Measurements from ENCODE around the gene VPS37B.
"Not testable (repeated sequence)": the region's sequence is repeated elsewhere in the genome, so short reads cannot be mapped to it uniquely, and the experiment has no call there.

Gene VPS37B

DNA sequence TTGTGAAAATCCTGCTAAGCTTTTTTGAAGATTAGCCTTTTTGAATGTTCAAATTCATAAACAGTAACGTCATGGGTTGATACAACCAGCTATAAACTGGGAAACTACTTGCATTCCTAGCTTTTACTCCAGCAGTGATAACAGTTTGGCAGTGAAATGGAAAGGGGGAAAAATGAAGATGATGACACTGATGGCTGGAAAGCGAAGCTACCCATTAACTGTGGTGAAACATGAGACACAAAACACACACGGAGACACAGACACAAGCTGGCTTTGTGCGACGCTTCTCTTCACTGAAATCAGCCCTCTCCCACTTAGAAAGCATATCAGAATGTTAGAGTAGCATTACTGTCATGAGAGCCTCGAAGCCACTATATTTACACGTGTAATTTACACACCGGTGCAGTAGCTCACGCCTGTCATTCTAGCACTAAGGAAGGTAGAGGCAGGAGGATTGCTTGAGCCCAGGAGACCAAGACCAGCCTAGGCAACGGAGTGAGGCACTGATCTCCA lies 15.7 kb downstream of the VPS37B start:
- Mint-ChIP-seq H3K9me3 (no peaks in the 10 kb centered on the region), H3K27me3 (peaks cover 6% of the 10 kb centered on the region), H3K4me3 (no peak overlapping the region), H3K36me3 (ENCODE audit: low read depth) (peaks cover 20% of the 10 kb centered on the region), H3K4me1 (peaks cover 99% of the 10 kb centered on the region), H3K27ac (peak overlapping the region; percentile 67)
- ATAC-seq (no peak), DNase-seq (no peak)

DNA sequence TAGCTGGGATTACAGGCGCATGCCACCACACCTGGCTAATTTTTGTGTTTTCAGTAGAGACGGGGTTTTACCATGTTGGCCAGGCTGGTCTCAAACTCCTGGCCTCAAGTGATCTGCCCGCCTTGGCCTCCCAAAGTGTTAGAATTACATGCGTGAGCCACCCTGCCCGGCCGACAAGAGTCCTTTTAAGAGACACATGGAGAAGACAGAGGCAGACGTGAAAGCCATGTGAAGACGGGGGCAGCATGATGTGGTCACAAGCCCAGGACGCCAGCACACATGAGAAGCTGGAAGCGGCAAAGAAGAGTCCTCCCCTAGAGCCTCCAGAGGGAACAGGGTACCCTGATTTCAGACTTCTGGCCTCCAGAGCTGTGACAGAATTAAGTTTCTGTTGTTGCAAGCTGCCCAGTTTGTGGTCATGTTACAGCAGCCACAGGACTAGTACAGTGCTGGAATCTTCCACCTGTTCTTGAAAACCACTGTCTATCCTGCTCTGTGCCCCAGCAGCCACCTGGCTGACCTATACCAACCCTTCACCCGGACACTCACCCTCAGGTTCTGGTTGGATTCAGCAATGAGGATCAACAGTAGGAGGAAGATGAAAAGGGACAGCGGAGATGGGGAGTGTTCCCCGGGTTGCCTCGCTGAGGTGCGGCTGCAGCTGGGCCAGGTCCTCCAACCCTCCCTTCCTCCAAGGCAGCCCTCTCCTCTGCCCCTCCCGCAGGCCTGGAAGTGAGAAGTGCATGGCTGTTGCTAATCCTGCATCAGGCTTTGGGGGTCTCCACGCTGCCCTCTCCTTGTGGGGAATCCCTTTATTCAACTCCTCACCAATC lies 16.9 kb downstream of the VPS37B start:
- H3K27ac Mint-ChIP-seq: no peak overlapping the region
- H3K4me3 Mint-ChIP-seq: no peak overlapping the region
- peaks cover 6% of the 10 kb centered on the region for H3K27me3 Mint-ChIP-seq
- peaks cover 20% of the 10 kb centered on the region for H3K36me3 Mint-ChIP-seq (ENCODE audit: low read depth)
- no peaks in the 10 kb centered on the region for H3K9me3 Mint-ChIP-seq
- ATAC-seq: no peak
- peaks cover 98% of the 10 kb centered on the region for H3K4me1 Mint-ChIP-seq
- no peak for DNase-seq

DNA sequence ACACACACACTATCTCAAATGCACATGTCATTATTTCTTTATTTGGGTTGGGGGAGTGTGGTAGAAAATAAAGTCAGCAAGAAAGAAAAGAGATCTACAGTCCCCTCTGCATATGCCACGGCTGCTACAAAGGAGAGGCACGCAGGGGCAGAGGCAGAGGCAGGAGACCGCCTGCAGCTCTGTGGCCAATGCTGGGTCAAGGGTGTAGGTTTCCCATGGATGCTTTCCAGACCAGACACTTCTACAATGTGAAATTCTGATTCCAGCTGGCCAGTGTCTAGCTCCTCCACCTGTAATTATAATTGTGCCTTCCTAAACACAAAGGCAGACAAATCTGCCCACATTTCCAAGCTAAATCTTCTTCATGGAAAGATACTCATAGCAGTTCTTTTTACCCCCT lies 19.2 kb downstream of the VPS37B start:
- peaks cover 98% of the 10 kb centered on the region for H3K4me1 Mint-ChIP-seq
- H3K4me3 Mint-ChIP-seq: no peak overlapping the region
- peaks cover 18% of the 10 kb centered on the region for H3K36me3 Mint-ChIP-seq (ENCODE audit: low read depth)
- peaks cover 6% of the 10 kb centered on the region for H3K27me3 Mint-ChIP-seq
- no peak overlapping the region for H3K27ac Mint-ChIP-seq
- DNase-seq: no peak
- H3K9me3 Mint-ChIP-seq: no peaks in the 10 kb centered on the region
- no peak for ATAC-seq

DNA sequence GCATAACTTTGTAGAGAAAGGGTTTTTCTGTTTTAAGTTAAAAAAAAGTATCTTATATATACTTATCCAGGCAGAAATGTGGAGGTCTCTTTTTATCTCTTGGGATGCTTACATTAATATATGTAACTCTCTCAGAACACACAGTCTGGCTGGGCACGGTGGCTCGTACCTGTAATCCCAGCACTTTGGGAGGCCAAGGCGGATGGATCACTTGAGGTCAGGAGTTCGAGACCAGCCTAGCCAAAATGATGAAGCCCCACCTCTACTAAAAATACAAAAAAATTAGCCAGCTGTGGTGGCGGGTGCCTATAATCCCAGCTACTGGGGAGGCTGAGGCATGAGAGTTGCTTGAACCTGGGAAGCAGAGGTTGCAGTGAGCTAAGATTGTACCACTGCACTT lies 19.6 kb downstream of the VPS37B start:
- not testable (repeated sequence) for H3K9me3 Mint-ChIP-seq, ATAC-seq, DNase-seq, H3K27me3 Mint-ChIP-seq
- Mint-ChIP-seq H3K4me1 (peaks cover 99% of the 10 kb centered on the region), H3K36me3 (ENCODE audit: low read depth) (peaks cover 18% of the 10 kb centered on the region), H3K27ac (peak overlapping the region; percentile 47), H3K4me3 (peak overlapping the region; percentile 4)

DNA sequence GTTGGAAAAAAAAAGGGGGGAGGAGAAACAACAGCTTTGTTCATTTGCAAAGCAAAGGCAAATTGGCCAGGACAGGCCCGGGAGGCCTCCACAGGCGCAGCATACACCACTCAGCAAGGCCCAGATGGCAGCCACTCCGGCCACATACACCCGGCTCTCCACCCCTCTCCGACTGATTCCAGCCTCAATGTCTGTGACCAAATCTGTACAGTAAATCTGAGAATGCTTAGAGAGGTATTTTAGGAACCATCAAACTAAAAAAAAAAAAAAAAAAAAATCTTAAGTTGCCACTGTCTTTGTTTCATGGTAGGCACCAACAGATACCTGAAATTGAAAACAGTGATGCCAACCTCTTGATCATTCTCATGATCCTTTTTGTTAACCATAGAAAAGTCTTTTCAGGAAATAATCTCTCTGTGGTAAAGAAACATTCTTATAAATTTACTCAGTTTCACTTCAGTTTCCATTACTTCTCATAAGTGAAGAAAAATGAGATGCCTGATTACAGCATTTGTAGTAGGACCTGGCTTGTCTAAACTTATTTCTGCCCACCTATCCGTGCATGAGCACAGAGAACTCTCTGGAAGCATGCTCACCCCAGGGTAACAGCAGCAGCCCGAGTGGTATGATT lies 20.2 kb downstream of the VPS37B start:
- Mint-ChIP-seq H3K36me3 (ENCODE audit: low read depth) (peaks cover 17% of the 10 kb centered on the region), H3K27me3 (peaks cover 6% of the 10 kb centered on the region), H3K4me1 (peaks cover 99% of the 10 kb centered on the region), H3K9me3 (no peaks in the 10 kb centered on the region), H3K4me3 (peak overlapping the region; percentile 17), H3K27ac (peak overlapping the region; percentile 47)
- DNase-seq (no peak), ATAC-seq (peak; percentile 27)

DNA sequence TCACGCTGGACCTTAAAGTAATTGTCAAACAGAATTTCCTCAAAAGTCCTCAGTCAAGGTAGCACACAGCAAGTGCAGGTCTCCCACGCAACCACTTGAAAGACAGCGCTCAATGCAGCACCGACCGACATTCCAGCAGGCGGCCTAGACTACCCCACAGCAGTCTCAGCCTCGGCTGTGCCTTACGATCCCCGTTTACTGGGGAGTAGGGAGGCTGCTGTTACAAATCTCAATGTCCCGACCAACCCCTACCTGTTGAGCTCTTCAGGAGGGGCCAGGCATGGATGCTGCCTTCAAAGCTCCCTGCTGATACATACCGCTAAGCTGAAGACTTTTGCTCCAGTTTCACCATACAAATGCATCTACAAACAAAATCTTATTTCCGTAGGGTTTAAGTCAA lies 21.8 kb downstream of the VPS37B start:
- H3K36me3 Mint-ChIP-seq (ENCODE audit: low read depth): peaks cover 26% of the 10 kb centered on the region
- H3K27me3 Mint-ChIP-seq: peaks cover 7% of the 10 kb centered on the region
- no peaks in the 10 kb centered on the region for H3K9me3 Mint-ChIP-seq
- peak overlapping the region; percentile 47 for H3K27ac Mint-ChIP-seq
- DNase-seq (peak; percentile 53), ATAC-seq (peak; percentile 75)
- H3K4me1 Mint-ChIP-seq: peaks cover 96% of the 10 kb centered on the region
- H3K4me3 Mint-ChIP-seq: no peak overlapping the region

DNA sequence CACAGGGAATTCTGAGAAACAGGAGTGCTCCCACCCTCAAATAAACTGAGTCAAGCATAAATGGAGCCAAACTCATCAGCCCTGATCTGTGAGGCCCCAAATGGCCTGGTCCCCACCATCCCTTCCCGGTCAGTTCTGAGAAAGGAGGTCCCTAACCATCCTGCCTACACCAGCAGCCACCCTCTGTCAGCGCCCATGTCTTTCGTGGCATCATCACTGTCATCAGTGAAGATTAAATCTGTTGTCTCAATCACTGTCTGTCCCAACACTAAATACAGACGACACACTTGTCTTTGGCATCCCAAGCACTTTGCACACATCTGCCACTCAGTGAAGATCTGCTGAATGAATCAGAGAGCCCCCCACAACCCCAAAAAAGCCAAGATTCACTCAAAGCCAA lies 22.4 kb downstream of the VPS37B start:
- H3K36me3 Mint-ChIP-seq (ENCODE audit: low read depth): peaks cover 31% of the 10 kb centered on the region
- H3K4me1 Mint-ChIP-seq: peaks cover 95% of the 10 kb centered on the region
- H3K9me3 Mint-ChIP-seq: no peaks in the 10 kb centered on the region
- DNase-seq: no peak
- H3K4me3 Mint-ChIP-seq: no peak overlapping the region
- ATAC-seq: no peak
- H3K27me3 Mint-ChIP-seq: peaks cover 7% of the 10 kb centered on the region
- H3K27ac Mint-ChIP-seq: peak overlapping the region; percentile 38

DNA sequence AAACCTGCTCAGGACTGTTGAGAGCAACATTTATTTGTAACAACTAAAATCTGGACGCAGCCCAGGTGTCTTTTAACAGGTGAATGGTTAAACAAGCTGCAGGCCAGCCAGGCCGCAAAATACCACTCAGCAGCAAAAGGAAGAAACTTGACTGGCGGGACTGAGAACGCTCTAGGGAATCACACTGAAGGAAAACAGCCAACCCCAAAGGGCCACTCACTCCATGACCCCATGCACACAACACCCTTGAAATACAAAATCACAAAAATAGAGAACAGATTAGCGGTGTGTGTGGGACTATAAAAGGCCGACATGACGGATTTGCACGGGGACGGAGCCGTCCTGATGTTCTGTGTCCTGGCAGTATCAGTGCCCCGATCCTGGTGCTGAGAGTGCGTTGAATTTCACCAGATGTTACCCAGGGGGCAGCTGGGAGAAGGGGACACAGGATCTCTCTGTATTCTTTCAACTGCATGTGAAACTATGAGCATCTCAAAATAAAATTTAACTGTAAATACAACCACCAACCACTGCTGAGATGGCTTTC lies 23.0 kb downstream of the VPS37B start:
- ATAC-seq (no peak), DNase-seq (no peak)
- Mint-ChIP-seq H3K27me3 (peaks cover 6% of the 10 kb centered on the region), H3K4me3 (no peak overlapping the region), H3K27ac (no peak overlapping the region), H3K9me3 (no peaks in the 10 kb centered on the region), H3K4me1 (peaks cover 89% of the 10 kb centered on the region), H3K36me3 (ENCODE audit: low read depth) (peaks cover 29% of the 10 kb centered on the region)

DNA sequence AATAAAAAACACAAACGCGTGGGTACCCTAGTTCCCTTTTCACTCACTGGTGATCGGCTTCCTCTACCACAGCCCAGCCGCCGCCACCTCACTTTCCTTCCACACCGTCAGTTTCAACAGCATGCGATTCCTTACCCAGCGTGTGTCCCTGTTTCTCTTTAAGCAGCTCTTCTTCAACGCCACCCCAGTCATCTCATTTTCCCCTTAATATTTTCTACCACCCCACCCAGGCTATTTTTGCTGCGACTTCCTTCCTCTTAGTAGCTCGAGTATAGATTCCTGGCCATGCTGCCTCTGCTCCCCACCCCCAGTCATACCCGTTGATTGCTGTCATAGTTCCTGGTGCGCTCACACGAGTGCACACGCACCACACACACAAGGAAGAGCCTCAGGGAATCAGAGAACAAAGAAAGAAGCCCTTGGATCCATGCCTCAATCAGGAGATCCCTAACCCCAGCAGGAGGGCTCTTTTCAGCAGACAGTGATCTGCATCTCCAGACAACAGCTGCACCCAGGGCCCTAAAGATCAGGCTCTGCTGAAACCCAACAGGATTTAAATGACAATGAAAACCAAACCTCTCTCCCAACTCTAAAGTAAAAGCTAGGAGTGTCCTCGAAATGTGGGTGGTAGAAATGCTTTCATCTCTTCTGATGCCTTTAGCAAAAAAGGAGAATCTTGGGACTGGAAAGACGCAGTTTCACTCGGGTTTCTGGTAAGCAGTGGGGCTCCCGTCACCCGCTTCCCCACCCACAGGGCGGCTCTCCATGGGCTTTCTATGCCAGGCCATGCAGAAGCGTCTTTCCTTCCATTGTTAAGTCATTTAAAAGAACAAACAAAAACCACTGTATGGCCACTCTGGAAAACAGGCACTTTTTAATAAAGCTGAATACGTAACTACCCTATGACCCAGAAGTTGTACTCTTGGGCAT lies 23.8 kb downstream of the VPS37B start:
- DNase-seq (peak; percentile 70), ATAC-seq (peak; percentile 76)
- Mint-ChIP-seq H3K9me3 (no peaks in the 10 kb centered on the region), H3K27ac (peak overlapping the region; percentile 70), H3K27me3 (peaks cover 3% of the 10 kb centered on the region), H3K4me1 (peaks cover 81% of the 10 kb centered on the region), H3K36me3 (ENCODE audit: low read depth) (peaks cover 25% of the 10 kb centered on the region), H3K4me3 (peak overlapping the region; percentile 61)

DNA sequence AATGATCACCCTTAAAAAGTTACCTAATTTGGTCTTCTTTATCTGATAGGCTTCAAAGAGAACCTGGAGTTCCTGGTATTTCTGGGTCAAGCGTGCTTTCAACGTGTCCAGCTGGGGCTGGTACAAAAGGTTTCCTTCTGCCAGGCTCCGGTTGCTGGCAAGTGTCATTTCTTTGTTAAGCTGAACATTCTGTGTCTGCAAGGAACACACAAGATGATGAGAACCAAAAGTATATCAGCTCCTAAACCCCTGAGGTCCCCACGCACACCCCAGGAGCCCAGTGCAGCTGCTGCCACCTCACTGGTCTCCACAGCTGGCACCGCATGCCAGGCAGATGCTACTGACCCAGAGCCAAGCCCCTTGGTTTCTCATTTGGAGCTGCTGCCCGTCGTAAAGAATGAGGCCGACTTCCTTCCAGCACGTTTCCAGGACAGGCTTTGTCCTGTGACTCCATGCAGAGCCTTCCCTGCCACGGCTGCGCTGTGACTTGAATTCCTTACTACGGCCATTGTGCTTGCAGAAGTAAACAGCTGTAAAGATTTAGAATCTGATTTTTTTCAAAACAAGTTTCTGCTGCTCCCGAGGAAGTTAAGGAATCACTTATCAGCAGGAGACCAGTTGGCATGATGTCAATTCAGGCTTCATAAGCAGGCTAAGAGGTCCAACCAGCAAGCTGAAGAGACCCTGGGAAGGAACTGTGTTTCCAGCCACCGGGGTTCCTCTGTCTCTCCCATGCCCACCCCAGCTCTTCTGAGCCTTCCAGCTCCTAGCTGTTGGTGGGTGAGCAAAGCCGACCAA lies 24.9 kb downstream of the VPS37B start:
- peaks cover 70% of the 10 kb centered on the region for H3K4me1 Mint-ChIP-seq
- DNase-seq (no peak), ATAC-seq (no peak)
- H3K36me3 Mint-ChIP-seq (ENCODE audit: low read depth): peaks cover 27% of the 10 kb centered on the region
- H3K27me3 Mint-ChIP-seq: peaks cover 3% of the 10 kb centered on the region
- peak overlapping the region; percentile 70 for H3K27ac Mint-ChIP-seq
- peak overlapping the region; percentile 61 for H3K4me3 Mint-ChIP-seq
- no peaks in the 10 kb centered on the region for H3K9me3 Mint-ChIP-seq

DNA sequence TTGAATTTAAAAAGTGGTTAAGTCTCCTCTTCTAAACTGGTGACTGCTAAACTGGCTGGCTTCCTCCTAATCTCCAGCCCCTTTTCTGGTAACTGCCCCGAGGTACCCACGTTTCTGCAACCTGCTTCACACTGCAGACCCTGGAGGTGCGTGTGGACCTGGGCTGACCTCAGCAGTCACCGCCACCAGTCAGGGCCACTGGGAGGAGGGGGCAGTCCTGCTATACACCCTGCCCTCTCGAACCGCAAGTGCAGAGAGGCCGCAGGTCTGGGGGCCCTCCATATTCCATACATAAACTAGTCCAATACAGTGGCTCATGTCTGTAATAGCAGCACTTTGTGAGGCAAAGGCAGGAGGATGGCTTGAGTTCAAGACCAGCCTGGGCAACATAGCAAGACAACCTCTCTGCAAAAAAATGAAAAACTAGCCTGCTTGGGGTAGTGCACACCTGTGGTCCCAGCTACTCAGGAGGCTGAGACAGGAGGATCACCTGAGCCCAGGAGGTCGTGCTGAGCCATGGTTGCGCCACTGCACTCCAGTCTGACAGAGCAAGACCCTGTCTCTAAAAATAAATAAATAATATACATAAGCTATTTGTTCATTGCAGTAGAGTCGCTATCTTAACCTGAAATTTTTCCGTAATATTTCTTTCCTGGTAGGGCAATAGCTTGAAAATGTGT lies 25.6 kb downstream of the VPS37B start:
- DNase-seq: no peak
- Mint-ChIP-seq H3K4me3 (no peak overlapping the region), H3K27ac (no peak overlapping the region), H3K36me3 (ENCODE audit: low read depth) (peaks cover 27% of the 10 kb centered on the region), H3K9me3 (no peaks in the 10 kb centered on the region), H3K27me3 (peaks cover 3% of the 10 kb centered on the region), H3K4me1 (peaks cover 63% of the 10 kb centered on the region)
- no peak for ATAC-seq

DNA sequence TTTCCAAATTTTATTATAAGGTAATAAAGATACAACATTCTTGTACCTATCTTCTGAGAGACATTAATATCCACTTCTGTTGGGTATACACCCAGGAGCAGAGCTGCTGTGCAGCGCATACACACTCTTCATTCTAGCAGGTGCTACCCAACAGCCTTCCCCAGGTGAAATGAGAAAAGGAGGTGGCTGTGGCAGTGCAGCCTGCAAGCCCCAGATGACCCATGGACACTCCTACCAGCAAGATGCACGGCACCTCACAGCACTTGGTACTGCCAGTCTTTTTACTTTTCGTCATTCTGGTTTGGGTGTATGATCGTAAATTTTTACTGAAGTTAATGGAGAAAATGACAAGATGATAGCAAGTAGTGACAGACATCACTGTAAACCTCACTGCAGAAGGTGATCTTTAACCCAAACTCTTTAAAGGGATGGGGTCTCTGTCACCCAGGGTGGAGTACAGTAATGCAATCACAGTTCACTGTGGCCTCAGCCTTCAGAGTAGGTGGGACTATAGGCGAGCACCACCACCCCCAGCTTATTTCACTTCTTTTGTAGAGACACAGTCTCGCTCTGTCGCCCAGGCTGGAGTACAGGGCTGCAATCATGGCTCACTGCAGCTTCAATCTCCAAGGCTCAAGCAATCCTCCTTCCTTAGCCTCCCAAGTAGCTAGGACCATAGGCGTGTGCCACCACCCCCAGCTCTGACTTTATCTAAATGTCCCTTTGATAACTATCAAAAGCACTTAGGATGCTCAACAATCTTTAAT lies 26.5 kb downstream of the VPS37B start:
- H3K4me3 Mint-ChIP-seq: no peak overlapping the region
- H3K27me3 Mint-ChIP-seq: peaks cover 3% of the 10 kb centered on the region
- DNase-seq (no peak), ATAC-seq (no peak)
- H3K4me1 Mint-ChIP-seq: peaks cover 55% of the 10 kb centered on the region
- H3K9me3 Mint-ChIP-seq: no peaks in the 10 kb centered on the region
- peaks cover 30% of the 10 kb centered on the region for H3K36me3 Mint-ChIP-seq (ENCODE audit: low read depth)
- no peak overlapping the region for H3K27ac Mint-ChIP-seq

All from activated naive CD8-positive, alpha-beta T cell treated with anti-CD3 and anti-CD28 coated beads, Interleukin-2, amount 50 U/mL, for 24 hours (primary cell).